ENCODE measurements around the gene TEAD1. TPM values are rescaled to one million over a fixed set of nuclear protein-coding genes. Genes with fewer than 3 reads are reported as not detected.
A peak's percentile ranks its signal among the peaks of the same experiment; 100 is the strongest.

Gene TEAD1
- total RNA-seq, 4 donors from 2014 or later, result 46.1 to 175 (median 126) TPM

GRCh38 chr11:12735262-12735661, 61.0 kb downstream of the TEAD1 start:
- peaks cover 32 to 40% of the 10 kb centered on the region in 2 donors for H3K4me1 ChIP-seq
- H3K9me3 ChIP-seq, result no peaks in the 10 kb centered on the region
- no peak for ATAC-seq
- TF ChIP-seq CTCF (IDR thresholded peaks at IDR 0.05 in 4 of 5, conservative IDR thresholded peaks at IDR 0.05 in 1 of 5) (no peak), POLR2A (IDR thresholded peaks at IDR 0.05) (no peak)
- no peaks in the 10 kb centered on the region for H3K27me3 ChIP-seq
- in situ Hi-C loops (cut with MboI; ENCODE audit: low sequenced_read_pairs in 4 of 4) (no loop called here), intact Hi-C loops (cut with DNase I; ENCODE audit: low total_unique reads) (no loop called here)
- DNase-seq, result no peak
- peak overlapping the region; percentile 0 to 44 (median 24) for H3K27ac ChIP-seq
- H3K36me3 ChIP-seq, result no peaks in the 10 kb centered on the region
- no peak overlapping the region for H3K4me3 ChIP-seq

- H3K9me3 ChIP-seq, result no peaks in the 10 kb centered on the region
- in situ Hi-C loops (cut with MboI; ENCODE audit: low sequenced_read_pairs in 4 of 4) (no loop called here), intact Hi-C loops (cut with DNase I; ENCODE audit: low total_unique reads) (no loop called here)
- DNase-seq, result no peak
- no peak overlapping the region for H3K4me3 ChIP-seq
- H3K4me1 ChIP-seq, result peaks cover 36 to 40% of the 10 kb centered on the region in 2 donors
- no peak for ATAC-seq
- TF ChIP-seq POLR2A (IDR thresholded peaks at IDR 0.05), result no peak
- TF ChIP-seq CTCF (IDR thresholded peaks at IDR 0.05 in 4 of 5, conservative IDR thresholded peaks at IDR 0.05 in 1 of 5), result no peak
- H3K27ac ChIP-seq, result peak overlapping the region in 1 of 4 donors; percentile 5
- no peaks in the 10 kb centered on the region for H3K27me3 ChIP-seq
- no peaks in the 10 kb centered on the region for H3K36me3 ChIP-seq
These were observed 62.8 kb downstream of the TEAD1 start for GRCh38 chr11:12737024-12737423.

GRCh38 chr11:12741671-12742216, 67.5 kb downstream of the TEAD1 start:
- in situ Hi-C loops (cut with MboI; ENCODE audit: low sequenced_read_pairs in 4 of 4) (no loop called here), intact Hi-C loops (cut with DNase I; ENCODE audit: low total_unique reads) (no loop called here)
- no peaks in the 10 kb centered on the region for H3K27me3 ChIP-seq
- ATAC-seq (peak in 1 of 2 donors; percentile 15), DNase-seq (peak in 1 of 2 donors; percentile 14)
- no peaks in the 10 kb centered on the region for H3K9me3 ChIP-seq
- H3K4me1 ChIP-seq, result peaks cover 61 to 69% of the 10 kb centered on the region in 2 donors
- no peaks in the 10 kb centered on the region for H3K36me3 ChIP-seq
- H3K4me3 ChIP-seq, result no peak overlapping the region
- TF ChIP-seq CTCF (IDR thresholded peaks at IDR 0.05 in 4 of 5, conservative IDR thresholded peaks at IDR 0.05 in 1 of 5) (no peak), POLR2A (IDR thresholded peaks at IDR 0.05) (no peak)
- H3K27ac ChIP-seq, result peak overlapping the region; percentile 81 to 90 (median 83)

- Histone ChIP-seq H3K27ac (peak overlapping the region; percentile 81 to 90 (median 83)), H3K4me1 (peaks cover 63 to 75% of the 10 kb centered on the region in 2 donors), H3K9me3 (no peaks in the 10 kb centered on the region), H3K4me3 (no peak overlapping the region), H3K27me3 (no peaks in the 10 kb centered on the region), H3K36me3 (no peaks in the 10 kb centered on the region)
- intact Hi-C loops (cut with DNase I; ENCODE audit: low total_unique reads) (no loop called here), in situ Hi-C loops (cut with MboI; ENCODE audit: low sequenced_read_pairs in 4 of 4) (no loop called here)
- no peak for TF ChIP-seq CTCF (IDR thresholded peaks at IDR 0.05 in 4 of 5, conservative IDR thresholded peaks at IDR 0.05 in 1 of 5)
- TF ChIP-seq POLR2A (IDR thresholded peaks at IDR 0.05), result no peak
- DNase-seq, result no peak
- ATAC-seq, result peak in 1 of 2 donors; percentile 6
These were observed 69.7 kb downstream of the TEAD1 start for GRCh38 chr11:12743834-12744449.

All from gastrocnemius medialis (tissue), 4 donors.